ENCODE results near the gene GAB2.

The GAB2 gene

DNA sequence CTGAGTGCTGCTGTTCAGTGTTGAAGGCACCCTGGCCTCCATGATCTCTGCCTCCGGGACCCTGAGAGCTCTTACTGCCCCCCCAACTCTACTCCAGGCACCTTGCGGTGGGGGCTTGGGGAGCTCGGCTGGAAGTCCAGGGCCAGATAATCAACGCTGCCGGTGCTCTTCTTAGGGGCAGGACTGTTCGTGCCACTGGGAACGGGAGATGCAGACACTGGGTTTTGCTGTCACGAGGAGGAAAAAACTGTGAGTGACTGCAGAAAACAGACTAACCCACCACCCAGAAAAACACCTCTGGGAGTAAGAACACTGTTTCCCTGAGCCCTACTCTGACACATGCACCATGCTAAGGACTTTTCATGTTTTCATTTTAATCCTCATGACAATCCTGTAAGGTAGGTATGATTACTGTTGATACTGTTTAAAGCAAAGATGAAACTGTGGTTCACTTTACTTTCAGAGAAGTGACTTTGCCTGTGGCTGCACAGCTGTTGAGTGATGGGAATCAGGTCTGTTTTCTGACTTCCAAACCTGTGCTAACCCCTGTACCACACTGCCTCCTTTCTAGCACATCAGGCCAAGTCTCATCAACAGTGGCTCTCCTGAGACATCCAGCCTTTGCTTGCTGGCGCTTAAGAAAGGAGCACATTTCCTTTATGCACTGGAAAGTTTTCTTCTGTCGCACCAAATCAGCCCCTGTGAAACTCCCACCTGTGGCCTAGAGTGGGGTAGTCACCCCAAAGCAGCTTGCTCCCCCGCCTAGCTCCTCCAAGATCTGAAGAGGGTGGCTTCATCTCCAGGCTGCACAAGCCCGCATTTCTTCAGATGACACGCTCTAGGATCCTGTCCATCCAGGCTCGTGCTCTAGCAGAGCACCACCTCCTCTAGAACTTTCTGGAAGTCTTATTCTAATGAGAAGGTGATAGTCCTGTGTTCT is 197.1 kb downstream of the GAB2 start:
- no peak for DNase-seq (ENCODE audit: low spot score)

DNA sequence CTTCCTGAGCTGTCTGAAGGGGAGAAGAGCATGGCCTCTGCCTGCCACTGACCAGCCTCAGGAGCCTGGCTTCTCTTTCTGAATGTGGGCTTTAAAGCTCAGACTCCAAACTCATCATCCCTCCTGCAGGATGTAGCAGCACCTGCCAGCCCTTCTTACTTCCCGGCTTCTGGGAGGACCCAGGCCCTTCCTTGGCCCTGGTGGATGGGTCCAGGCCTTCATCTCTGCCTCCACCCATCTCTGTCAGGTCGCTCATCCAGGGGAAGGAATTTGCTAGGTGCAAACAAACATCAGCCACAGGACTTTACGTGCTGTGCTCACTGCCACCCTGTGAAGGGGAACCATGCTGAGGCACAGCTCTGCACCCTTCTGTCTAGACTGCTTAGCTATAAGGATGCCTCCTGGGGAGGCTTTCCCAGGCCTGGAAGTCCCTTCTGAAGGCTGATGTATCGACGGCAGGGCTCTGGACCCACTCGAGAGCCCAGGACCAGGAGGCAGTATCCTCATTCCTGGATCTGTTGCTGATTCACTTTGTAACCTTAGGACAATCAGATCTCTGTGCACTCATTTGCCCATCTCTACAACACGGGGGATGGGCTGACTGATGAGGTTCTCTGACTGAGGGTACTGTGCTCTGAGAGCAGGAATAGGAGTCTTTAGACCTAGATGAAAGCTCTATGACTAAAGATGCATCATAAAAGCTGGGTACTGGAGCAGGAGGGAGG is 198.0 kb downstream of the GAB2 start:
- DNase-seq (ENCODE audit: low spot score), result no peak

DNA sequence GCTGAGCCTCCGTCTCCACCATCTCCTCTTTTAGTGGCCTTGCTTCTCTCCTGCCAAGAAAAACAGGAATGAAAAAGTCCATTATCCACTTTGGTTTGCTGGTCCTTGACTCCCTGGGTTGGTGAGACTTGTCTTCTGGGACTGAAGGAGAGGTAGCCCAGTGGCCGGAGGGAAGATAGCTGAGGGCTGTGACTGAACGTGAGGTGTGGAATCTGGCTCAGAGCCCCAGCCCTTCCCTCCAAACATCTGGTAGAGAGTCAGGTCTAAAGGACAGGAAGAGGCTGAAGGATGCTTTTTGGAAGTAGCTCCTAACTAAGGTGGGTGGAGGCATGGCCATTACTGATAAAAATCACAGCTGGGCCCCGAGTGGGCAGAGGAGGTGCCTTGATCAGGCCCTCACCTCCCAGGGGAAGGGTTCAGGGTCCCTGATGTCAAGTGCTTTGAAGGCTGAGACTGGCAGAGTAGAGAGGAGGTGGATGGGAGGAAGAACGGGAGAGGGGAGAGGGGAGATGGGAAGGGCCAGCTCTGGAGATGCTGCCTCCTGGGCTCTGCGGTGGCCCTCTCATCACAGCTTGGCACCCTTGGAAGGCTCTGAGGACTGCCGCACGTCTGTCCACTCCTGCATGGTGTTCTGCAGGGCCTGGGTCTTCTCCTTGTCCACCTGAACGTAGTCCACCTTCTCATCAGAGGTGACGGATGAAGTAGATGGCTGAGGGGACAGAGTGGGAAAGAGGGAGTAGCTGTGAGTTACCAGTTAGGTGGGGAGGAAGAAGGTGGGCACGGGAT is 198.7 kb downstream of the GAB2 start:
- DNase-seq (ENCODE audit: low spot score), result no peak

- no peak for DNase-seq (ENCODE audit: low spot score)
Measured at GRCh38 chr11:78217650-78218541, 199.7 kb downstream of the GAB2 start.

- DNase-seq (ENCODE audit: low spot score), result no peak
Measured at GRCh38 chr11:78216571-78217287, 200.9 kb downstream of the GAB2 start.

- no peak for DNase-seq (ENCODE audit: low spot score)
Measured at GRCh38 chr11:78216021-78216420, 201.6 kb downstream of the GAB2 start.

GRCh38 chr11:78214331-78215194 is 203.1 kb downstream of the GAB2 start:
- no peak for DNase-seq (ENCODE audit: low spot score)

DNA sequence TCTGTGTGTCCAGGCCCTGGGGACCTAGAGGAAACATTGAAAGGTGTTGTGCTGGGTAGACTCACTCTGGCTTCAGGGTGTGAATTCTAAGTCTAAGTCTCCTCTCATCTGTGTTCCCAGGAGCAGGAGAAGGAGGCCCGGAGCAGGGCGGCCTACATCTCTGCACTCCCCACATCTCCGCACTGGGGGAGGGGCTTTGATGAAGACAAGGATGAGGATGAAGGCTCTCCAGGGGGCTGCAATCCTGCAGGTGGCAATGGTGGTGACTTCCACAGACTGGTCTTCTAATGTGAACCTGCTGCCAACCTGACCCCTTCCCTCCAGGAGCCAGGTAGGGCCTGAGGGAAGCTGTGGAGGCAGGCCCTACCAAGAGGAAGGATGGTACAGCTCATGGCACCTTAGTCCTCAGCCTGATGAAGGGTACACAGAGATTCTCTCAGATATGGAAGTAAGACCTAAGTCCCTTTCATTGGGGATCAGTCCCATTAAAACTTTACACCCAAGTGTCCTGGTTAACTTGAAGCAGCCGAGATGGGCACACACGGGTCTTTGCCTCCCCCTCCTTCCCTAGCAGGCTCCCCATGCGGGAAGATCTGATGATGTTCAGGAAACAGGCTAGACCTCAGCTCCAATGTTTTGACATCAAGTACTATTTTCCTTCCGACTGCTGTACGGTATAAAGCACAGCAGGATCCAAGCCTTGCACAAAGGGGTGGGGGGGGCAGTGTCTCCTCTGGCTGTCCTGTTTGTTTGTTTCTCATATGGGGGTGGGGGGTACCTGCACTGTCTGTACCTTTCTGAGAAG is 203.9 kb downstream of the GAB2 start:
- DNase-seq (ENCODE audit: low spot score), result no peak

- no peak for DNase-seq (ENCODE audit: low spot score)
Measured at GRCh38 chr11:78212586-78213371, 204.8 kb downstream of the GAB2 start.

GRCh38 chr11:78211565-78211964 is 206.1 kb downstream of the GAB2 start:
- no peak for DNase-seq (ENCODE audit: low spot score)

GRCh38 chr11:78210000-78210608 is 207.5 kb downstream of the GAB2 start:
- DNase-seq (ENCODE audit: low spot score), result no peak

- no peak for DNase-seq (ENCODE audit: low spot score)
Measured at GRCh38 chr11:78209478-78209877, 208.1 kb downstream of the GAB2 start.

DNA sequence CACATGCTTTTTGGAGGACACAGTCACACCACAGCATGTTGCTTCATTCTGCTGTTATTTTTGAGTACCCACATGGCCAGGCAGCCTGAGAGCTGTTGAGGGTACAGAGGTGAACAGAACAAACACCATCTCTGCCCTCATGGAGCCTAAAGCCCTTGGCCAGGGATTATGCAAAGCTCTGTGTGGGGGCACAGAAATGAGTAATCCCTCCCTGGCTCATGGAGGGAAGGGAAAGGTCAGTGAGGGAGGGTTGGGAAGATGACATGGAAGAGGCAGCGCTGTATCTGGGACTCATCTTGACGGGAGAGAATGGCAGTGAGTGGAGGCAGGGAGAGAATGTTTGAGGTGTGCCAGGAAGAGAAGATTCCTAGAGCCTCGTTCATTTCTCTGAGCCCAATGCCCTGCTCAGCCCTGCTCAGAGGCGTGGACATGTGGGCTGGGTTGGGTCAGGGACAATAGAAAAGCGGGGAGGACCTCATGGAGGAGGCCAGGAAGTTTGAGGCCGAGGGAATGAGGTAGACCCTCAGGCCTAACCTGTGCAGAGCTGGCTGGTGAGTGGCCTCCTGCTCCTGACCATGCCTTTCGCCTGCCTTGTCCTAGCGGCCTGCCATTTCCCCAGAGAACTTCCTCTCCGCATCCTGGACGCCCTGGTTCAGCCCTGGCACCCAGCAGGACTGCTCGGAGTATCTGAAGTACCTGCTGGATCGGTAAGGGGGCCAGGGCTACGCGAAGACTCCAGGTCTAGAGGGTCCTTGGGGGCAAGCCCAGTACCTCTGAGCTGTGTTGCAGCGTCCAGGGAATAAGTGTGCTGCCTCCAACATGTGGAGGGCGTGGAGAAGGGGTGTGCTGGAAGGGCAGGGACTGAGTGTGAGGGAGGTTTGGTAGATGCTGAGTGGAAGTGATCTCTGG is 209.1 kb downstream of the GAB2 start:
- no peak for DNase-seq (ENCODE audit: low spot score)

DNA sequence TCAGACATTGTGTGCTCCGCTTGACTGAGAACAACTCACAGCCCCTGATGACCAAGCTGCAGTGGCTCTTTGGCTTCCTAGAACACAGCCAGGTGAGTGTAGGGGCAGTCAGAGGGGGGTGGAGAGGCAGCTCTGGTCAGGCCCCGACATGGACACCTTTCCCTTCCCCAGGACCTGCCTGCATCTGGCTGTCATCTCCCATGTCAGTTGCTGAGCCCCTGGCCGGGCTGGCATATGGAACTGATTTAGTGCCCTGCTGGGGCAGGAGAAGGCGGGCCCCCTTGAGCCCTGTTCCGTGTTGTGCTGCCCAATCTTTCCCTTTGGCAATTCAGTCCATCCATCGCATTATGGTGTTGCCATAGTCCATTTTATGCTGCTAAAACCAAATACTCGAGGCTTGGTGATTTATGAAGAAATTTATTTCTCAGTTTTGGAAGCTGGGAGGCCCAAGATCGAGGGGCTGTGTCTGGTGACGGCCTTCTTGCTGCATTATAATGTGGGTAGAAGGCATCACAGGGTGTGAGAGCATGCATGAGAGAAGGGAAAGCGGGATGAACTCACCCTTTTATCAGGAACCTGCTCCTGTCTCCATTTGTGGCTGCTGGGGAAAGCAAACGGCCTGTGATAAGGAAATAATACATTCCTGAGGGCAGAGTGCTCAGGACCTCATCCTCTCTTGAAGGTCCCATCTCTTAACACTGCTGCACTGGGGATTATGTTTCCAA is 209.9 kb downstream of the GAB2 start:
- no peak for DNase-seq (ENCODE audit: low spot score)

GRCh38 chr11:78205691-78206090 is 211.9 kb downstream of the GAB2 start:
- no peak for DNase-seq (ENCODE audit: low spot score)

- DNase-seq (ENCODE audit: low spot score), result no peak
Measured at GRCh38 chr11:78205256-78205655, 212.4 kb downstream of the GAB2 start.
